G401.6 (cell line): ENCODE data around the gene PAIP2.
"Not testable (repeated sequence)": the region's sequence is repeated elsewhere in the genome, so short reads cannot be mapped to it uniquely, and the experiment has no call there.

Source experiments
- FAIRE-seq: peaks from 2 replicates; lab custom pipeline; 2012; peaks lifted over from hg19 to GRCh38; lab: Jason Lieb, UNC

PAIP2 gene

GRCh38 chr5:139392678-139393496 is 51.2 kb downstream of the PAIP2 start:
- no peak for FAIRE-seq

GRCh38 chr5:139393497-139394122 is 52.0 kb downstream of the PAIP2 start:
- no peak for FAIRE-seq

- FAIRE-seq: no peak
Observed at GRCh38 chr5:139394123-139394653, 52.5 kb downstream of the PAIP2 start.

- FAIRE-seq: no peak
Observed at GRCh38 chr5:139394654-139395566, 53.3 kb downstream of the PAIP2 start, which contains the start of gene PROB1. PROB1 (minus strand) TSS chr5:139395104; CDS start chr5:139395081, 23 bp downstream.

GRCh38 chr5:139395844-139396640 is 54.4 kb downstream of the PAIP2 start:
- FAIRE-seq: no peak

- no peak for FAIRE-seq
Observed at GRCh38 chr5:139396691-139397090, 55.0 kb downstream of the PAIP2 start.

GRCh38 chr5:139397921-139398320 is 56.3 kb downstream of the PAIP2 start:
- FAIRE-seq: no peak

GRCh38 chr5:139399501-139400121 is 58.0 kb downstream of the PAIP2 start:
- FAIRE-seq: no peak

- no peak for FAIRE-seq
Observed at GRCh38 chr5:139401546-139401945, 59.9 kb downstream of the PAIP2 start.

- FAIRE-seq: no peak
Observed at GRCh38 chr5:139402561-139403158, 61.0 kb downstream of the PAIP2 start.

GRCh38 chr5:139403418-139403786 is 61.7 kb downstream of the PAIP2 start:
- FAIRE-seq: no peak

GRCh38 chr5:139403787-139404483 is 62.3 kb downstream of the PAIP2 start, which contains the start of gene SPATA24:
SPATA24 (minus strand) TSS chr5:139404089; CDS start chr5:139404060, 29 bp downstream.
- FAIRE-seq: peak; percentile 94

- FAIRE-seq: no peak
Observed at GRCh38 chr5:139404484-139404840, 62.8 kb downstream of the PAIP2 start.

- no peak for FAIRE-seq
Observed at GRCh38 chr5:139406963-139407362, 65.3 kb downstream of the PAIP2 start.

GRCh38 chr5:139407517-139407916 is 65.9 kb downstream of the PAIP2 start:
- FAIRE-seq: no peak

GRCh38 chr5:139408191-139408590 is 66.5 kb downstream of the PAIP2 start:
- no peak for FAIRE-seq

- FAIRE-seq: not testable (repeated sequence)
Observed at GRCh38 chr5:139409116-139409515, 67.5 kb downstream of the PAIP2 start.

GRCh38 chr5:139410121-139410992 is 68.7 kb downstream of the PAIP2 start:
- FAIRE-seq: no peak
